SK-N-SH treated with all-trans-retinoic acid at 6 μM for 48 hours (cell line): ENCODE measurements around the gene PHLDB3.
"Not testable (repeated sequence)": the region's sequence is repeated elsewhere in the genome, so short reads cannot be mapped to it uniquely, and the experiment has no call there.

ENCODE experiments used
- ATAC-seq: fragments of 200-7000 bp; cut with Tn5 transposase; 3 replicates; pipeline ENCODE4 v1.9.1; 2020; ENCODE audit warnings: mild to moderate bottlenecking, moderate library complexity
- ARNTL ChIP-seq: fragments of 450-650 bp; formaldehyde crosslinking; IDR thresholded peaks from 2 replicates; pipeline ENCODE4 v1.5.0; 2020; ENCODE audit warnings: low read depth, mild to moderate bottlenecking, moderate library complexity, borderline replicate concordance
- BACH2 ChIP-seq: fragments of 250-450 bp; sonication (Bioruptor Pico); IDR thresholded peaks from 2 replicates; pipeline ENCODE4 v1.9.0; 2021; ENCODE audit warnings: mild to moderate bottlenecking, borderline replicate concordance
- CSDC2 ChIP-seq: fragments of 250-450 bp; sonication (Bioruptor Pico); IDR thresholded peaks from 2 replicates; pipeline ENCODE4 v1.5.0; 2020; ENCODE audit warnings: mild to moderate bottlenecking, moderate library complexity
- ESRRG ChIP-seq: fragments of 250-450 bp; sonication (Bioruptor Pico); IDR thresholded peaks from 2 replicates; pipeline ENCODE4 v1.6.1; 2021; ENCODE audit warnings: mild to moderate bottlenecking
- GLIS3 ChIP-seq: fragments of 250-450 bp; sonication (Bioruptor Pico); IDR thresholded peaks from 2 replicates; pipeline ENCODE4 v1.5.0; 2020; ENCODE audit warnings: mild to moderate bottlenecking, moderate library complexity
- ISL1 ChIP-seq: fragments of 250-450 bp; sonication (Bioruptor Pico); IDR thresholded peaks from 2 replicates; pipeline ENCODE4 v2.1.2; 2022; ENCODE audit warnings: mild to moderate bottlenecking, moderate library complexity
- OSR1 ChIP-seq: fragments of 250-450 bp; sonication (Bioruptor Pico); IDR thresholded peaks from 2 replicates; pipeline ENCODE4 v1.8.0; 2022; ENCODE audit warnings: moderate library complexity, mild to moderate bottlenecking, inconsistent platforms
- PPARA ChIP-seq: fragments of 250-450 bp; sonication (Bioruptor Pico); IDR thresholded peaks from 2 replicates; pipeline ENCODE4 v1.5.0; 2020; ENCODE audit warnings: mild to moderate bottlenecking, borderline replicate concordance
- SNAI2 ChIP-seq: fragments of 250-450 bp; sonication (Bioruptor Pico); IDR thresholded peaks from 2 replicates; pipeline ENCODE4 v1.5.0; 2020; ENCODE audit warnings: mild to moderate bottlenecking, moderate library complexity
- TCF4 ChIP-seq: fragments of 250-450 bp; sonication (Bioruptor Pico); IDR thresholded peaks from 2 replicates; pipeline ENCODE4 v1.8.0; 2021; ENCODE audit warnings: mild to moderate bottlenecking, moderate library complexity, borderline replicate concordance
- TOX ChIP-seq: fragments of 250-450 bp; sonication (Bioruptor Pico); IDR thresholded peaks from 2 replicates; pipeline ENCODE4 v1.8.0; 2021; ENCODE audit warnings: mild to moderate bottlenecking, moderate library complexity, borderline replicate concordance
- ZFP3 ChIP-seq: fragments of 250-450 bp; sonication (Bioruptor Pico); IDR thresholded peaks from 2 replicates; pipeline ENCODE4 v1.5.0; 2020; ENCODE audit warnings: mild to moderate bottlenecking, moderate library complexity
- ZFP30 ChIP-seq: fragments of 450-650 bp; formaldehyde crosslinking; IDR thresholded peaks from 2 replicates; pipeline ENCODE4 v1.5.0; 2022; ENCODE audit warnings: mild to moderate bottlenecking, moderate library complexity
- ZNF565 ChIP-seq: fragments of 450-650 bp; formaldehyde crosslinking; conservative IDR thresholded peaks from 2 replicates; pipeline ENCODE4 v1.5.0; 2020; ENCODE audit warnings: low read depth, mild to moderate bottlenecking, moderate library complexity
- ZNF70 ChIP-seq: fragments of 450-650 bp; formaldehyde crosslinking; IDR thresholded peaks from 2 replicates; pipeline ENCODE4 v1.5.0; 2020; ENCODE audit warnings: mild to moderate bottlenecking, moderate library complexity
- ZNF8 ChIP-seq: fragments of 450-650 bp; formaldehyde crosslinking; IDR thresholded peaks from 2 replicates; pipeline ENCODE4 v1.5.0; 2020; ENCODE audit warnings: mild to moderate bottlenecking, moderate library complexity
- TF ChIP-seq, protein P1 (sequence below): fragments of 250-450 bp; sonication (Bioruptor Pico); IDR thresholded peaks from 2 replicates; pipeline ENCODE4 v1.5.1; 2020; ENCODE audit warnings: low read depth, mild to moderate bottlenecking, moderate library complexity
- TF ChIP-seq, protein P2 (sequence below): fragments of 250-450 bp; sonication (Bioruptor Pico); IDR thresholded peaks from 2 replicates; pipeline ENCODE4 v1.8.0; 2020; ENCODE audit warnings: mild to moderate bottlenecking, moderate library complexity, borderline replicate concordance
- TF ChIP-seq, protein P3 (sequence below): fragments of 250-450 bp; sonication (Bioruptor Pico); IDR thresholded peaks from 2 replicates; pipeline ENCODE4 v1.5.1; 2021; ENCODE audit warnings: mild to moderate bottlenecking, moderate library complexity
- TF ChIP-seq, protein P4 (sequence below): fragments of 250-450 bp; sonication (Bioruptor Pico); IDR thresholded peaks from 2 replicates; pipeline ENCODE4 v1.5.0; 2020; ENCODE audit warnings: mild to moderate bottlenecking, moderate library complexity

The PHLDB3 gene

DNA sequence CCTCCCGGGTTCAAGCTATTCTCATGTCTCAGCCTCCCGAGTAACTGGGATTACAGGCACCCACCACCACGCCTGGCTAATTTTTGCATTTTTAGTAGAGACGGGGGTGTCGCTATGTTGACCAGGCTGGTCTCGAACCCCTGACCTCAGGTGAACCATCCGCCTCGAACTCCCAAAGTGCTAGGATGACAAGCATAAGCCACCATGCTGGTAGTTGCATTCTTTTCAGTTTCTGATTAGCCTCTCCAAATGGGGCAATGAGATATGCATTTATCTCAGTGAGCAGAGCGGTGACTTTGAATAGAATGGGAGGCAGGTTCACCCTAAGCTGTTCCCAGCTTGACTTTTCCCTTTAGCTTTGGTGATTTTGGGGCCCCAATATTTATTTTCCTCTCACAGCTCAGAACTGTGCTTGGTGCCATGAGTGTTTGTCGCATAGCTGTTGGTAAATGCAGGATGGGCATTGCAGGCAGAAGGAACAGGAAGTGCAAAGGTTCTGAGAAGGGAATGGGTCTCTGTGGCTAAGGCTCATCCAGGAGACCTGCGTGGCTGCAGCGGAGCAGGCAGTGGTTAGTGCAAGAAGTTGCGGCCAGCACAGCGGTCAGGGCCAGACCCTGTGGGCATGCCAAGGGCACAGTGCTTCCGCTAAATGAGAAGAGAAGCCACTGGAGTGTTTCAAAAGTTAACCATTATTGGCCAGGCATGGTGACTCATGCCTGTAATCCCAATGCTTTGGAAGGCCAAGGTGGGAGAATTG is 59.8 kb downstream of the PHLDB3 start:
- ATAC-seq, result no peak
- TF ChIP-seq ZNF565 (CRISPR knock-in tag), result no peak
- TF ChIP-seq, protein P1, sequence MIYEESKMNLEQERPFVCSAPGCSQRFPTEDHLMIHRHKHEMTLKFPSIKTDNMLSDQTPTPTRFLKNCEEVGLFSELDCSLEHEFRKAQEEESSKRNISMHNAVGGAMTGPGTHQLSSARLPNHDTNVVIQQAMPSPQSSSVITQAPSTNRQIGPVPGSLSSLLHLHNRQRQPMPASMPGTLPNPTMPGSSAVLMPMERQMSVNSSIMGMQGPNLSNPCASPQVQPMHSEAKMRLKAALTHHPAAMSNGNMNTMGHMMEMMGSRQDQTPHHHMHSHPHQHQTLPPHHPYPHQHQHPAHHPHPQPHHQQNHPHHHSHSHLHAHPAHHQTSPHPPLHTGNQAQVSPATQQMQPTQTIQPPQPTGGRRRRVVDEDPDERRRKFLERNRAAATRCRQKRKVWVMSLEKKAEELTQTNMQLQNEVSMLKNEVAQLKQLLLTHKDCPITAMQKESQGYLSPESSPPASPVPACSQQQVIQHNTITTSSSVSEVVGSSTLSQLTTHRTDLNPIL, result no peak
- TF ChIP-seq, protein P2, sequence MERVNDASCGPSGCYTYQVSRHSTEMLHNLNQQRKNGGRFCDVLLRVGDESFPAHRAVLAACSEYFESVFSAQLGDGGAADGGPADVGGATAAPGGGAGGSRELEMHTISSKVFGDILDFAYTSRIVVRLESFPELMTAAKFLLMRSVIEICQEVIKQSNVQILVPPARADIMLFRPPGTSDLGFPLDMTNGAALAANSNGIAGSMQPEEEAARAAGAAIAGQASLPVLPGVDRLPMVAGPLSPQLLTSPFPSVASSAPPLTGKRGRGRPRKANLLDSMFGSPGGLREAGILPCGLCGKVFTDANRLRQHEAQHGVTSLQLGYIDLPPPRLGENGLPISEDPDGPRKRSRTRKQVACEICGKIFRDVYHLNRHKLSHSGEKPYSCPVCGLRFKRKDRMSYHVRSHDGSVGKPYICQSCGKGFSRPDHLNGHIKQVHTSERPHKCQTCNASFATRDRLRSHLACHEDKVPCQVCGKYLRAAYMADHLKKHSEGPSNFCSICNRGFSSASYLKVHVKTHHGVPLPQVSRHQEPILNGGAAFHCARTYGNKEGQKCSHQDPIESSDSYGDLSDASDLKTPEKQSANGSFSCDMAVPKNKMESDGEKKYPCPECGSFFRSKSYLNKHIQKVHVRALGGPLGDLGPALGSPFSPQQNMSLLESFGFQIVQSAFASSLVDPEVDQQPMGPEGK (CRISPR knock-in tag), result no peak
- no peak for TF ChIP-seq ZNF8 (CRISPR knock-in tag)
- TF ChIP-seq, protein P3, sequence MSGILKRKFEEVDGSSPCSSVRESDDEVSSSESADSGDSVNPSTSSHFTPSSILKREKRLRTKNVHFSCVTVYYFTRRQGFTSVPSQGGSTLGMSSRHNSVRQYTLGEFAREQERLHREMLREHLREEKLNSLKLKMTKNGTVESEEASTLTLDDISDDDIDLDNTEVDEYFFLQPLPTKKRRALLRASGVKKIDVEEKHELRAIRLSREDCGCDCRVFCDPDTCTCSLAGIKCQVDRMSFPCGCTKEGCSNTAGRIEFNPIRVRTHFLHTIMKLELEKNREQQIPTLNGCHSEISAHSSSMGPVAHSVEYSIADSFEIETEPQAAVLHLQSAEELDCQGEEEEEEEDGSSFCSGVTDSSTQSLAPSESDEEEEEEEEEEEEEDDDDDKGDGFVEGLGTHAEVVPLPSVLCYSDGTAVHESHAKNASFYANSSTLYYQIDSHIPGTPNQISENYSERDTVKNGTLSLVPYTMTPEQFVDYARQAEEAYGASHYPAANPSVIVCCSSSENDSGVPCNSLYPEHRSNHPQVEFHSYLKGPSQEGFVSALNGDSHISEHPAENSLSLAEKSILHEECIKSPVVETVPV, result no peak
- TF ChIP-seq TCF4 (CRISPR knock-in tag), result no peak

DNA sequence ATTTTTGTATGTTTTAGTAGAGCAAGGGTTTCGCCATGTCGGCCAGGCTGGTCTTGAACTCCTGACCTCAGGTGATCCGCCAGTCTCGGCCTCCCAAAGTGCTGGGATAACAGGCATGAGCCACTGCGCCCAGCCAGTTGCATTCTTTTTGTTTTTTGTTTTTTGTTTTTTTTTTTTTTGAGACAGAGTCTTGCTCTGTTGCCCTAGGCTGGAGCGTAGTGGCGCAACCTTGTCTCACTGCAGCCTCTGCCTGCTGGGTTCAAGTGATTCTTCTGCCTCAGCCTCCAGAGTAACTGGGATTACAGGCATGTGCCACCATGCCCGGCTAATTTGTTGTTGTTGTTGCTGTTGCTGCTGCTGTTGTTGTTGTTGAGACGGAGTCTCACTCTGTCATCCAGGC is 60.5 kb downstream of the PHLDB3 start:
- ATAC-seq, result not testable (repeated sequence)

DNA sequence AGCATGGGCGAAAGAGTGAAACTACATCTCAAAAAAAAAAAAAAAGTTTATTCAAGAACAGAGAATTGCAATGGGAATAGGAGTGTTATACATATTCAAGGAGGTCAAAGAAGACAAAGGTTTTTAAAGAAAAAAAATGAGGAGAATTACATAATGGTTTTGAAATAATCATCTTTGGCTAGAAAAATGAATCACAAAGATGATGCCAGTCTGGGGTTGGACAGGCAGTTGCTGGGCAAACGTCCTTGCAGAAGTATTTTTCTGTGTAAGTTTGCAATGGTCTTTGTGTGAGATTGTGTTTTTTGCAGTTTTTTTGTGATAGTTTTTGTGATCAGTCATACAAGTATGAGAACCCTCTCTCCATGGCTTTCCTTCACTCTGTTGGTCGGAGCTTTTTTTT is 62.8 kb downstream of the PHLDB3 start:
- ATAC-seq, result no peak
- TF ChIP-seq OSR1, result no peak
- no peak for TF ChIP-seq GLIS3 (CRISPR knock-in tag)
- TF ChIP-seq ZNF565 (CRISPR knock-in tag), result no peak
- no peak for TF ChIP-seq PPARA (CRISPR knock-in tag)
- no peak for TF ChIP-seq ARNTL (CRISPR knock-in tag)
- TF ChIP-seq SNAI2 (CRISPR knock-in tag), result no peak
- no peak for TF ChIP-seq ZFP3 (CRISPR knock-in tag)
- no peak for TF ChIP-seq TCF4 (CRISPR knock-in tag)
- no peak for TF ChIP-seq ESRRG (CRISPR knock-in tag)
- no peak for TF ChIP-seq ZFP30 (CRISPR knock-in tag)
- TF ChIP-seq BACH2 (CRISPR knock-in tag), result no peak
- TF ChIP-seq, protein P1, result no peak
- no peak for TF ChIP-seq ZNF70
- no peak for TF ChIP-seq CSDC2 (CRISPR knock-in tag)

DNA sequence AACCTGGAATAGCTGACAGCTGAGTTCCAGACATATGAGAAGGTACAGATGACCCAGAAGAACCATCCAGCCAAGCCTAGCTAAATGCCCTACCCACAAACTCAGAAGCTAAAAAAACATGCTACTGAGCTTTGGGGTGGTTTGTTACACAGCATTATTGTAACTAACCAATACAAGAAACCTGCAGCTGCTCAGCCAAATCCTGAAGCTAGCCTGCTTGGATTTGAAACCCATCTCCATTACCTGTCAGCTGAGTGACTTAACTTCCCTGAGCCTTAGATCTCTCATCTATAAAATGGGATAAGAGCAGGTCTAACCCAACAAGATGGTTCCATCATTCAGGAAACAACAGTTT is 64.9 kb downstream of the PHLDB3 start:
- ATAC-seq, result no peak
- TF ChIP-seq BACH2 (CRISPR knock-in tag), result no peak
- no peak for TF ChIP-seq TCF4 (CRISPR knock-in tag)
- TF ChIP-seq ESRRG (CRISPR knock-in tag), result no peak
- no peak for TF ChIP-seq TOX (CRISPR knock-in tag)
- no peak for TF ChIP-seq ZNF8 (CRISPR knock-in tag)
- TF ChIP-seq, protein P2 (CRISPR knock-in tag), result no peak
- TF ChIP-seq PPARA (CRISPR knock-in tag), result no peak
- no peak for TF ChIP-seq ZFP30 (CRISPR knock-in tag)
- TF ChIP-seq ISL1 (CRISPR knock-in tag), result no peak
- TF ChIP-seq SNAI2 (CRISPR knock-in tag), result no peak
- TF ChIP-seq ARNTL (CRISPR knock-in tag), result no peak
- TF ChIP-seq GLIS3 (CRISPR knock-in tag), result no peak
- TF ChIP-seq, protein P4, sequence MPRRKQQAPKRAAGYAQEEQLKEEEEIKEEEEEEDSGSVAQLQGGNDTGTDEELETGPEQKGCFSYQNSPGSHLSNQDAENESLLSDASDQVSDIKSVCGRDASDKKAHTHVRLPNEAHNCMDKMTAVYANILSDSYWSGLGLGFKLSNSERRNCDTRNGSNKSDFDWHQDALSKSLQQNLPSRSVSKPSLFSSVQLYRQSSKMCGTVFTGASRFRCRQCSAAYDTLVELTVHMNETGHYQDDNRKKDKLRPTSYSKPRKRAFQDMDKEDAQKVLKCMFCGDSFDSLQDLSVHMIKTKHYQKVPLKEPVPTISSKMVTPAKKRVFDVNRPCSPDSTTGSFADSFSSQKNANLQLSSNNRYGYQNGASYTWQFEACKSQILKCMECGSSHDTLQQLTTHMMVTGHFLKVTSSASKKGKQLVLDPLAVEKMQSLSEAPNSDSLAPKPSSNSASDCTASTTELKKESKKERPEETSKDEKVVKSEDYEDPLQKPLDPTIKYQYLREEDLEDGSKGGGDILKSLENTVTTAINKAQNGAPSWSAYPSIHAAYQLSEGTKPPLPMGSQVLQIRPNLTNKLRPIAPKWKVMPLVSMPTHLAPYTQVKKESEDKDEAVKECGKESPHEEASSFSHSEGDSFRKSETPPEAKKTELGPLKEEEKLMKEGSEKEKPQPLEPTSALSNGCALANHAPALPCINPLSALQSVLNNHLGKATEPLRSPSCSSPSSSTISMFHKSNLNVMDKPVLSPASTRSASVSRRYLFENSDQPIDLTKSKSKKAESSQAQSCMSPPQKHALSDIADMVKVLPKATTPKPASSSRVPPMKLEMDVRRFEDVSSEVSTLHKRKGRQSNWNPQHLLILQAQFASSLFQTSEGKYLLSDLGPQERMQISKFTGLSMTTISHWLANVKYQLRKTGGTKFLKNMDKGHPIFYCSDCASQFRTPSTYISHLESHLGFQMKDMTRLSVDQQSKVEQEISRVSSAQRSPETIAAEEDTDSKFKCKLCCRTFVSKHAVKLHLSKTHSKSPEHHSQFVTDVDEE (CRISPR knock-in tag), result no peak
- TF ChIP-seq, protein P1, result no peak
- no peak for TF ChIP-seq CSDC2 (CRISPR knock-in tag)
- no peak for TF ChIP-seq ZNF70
- TF ChIP-seq, protein P3, result no peak
